ENCODE data around the gene TTC24. TPM values are rescaled to one million over a fixed set of nuclear protein-coding genes. Genes with fewer than 3 reads are reported as not detected.

The TTC24 gene
- total and polyA plus RNA-seq, 3 donors from 2014 or later: 0.38 TPM; not detected in 2

- TF ChIP-seq CTCF (IDR thresholded peaks at IDR 0.05) (no peak), POLR2A (IDR thresholded peaks at IDR 0.05) (no peak)
- H3K36me3 ChIP-seq (ENCODE audit: low read depth, missing control alignments): no peaks in the 10 kb centered on the region
- H3K9me3 ChIP-seq: no peaks in the 10 kb centered on the region
- no peak overlapping the region for H3K27ac ChIP-seq
- WGBS, 2 donors: 96% methylated on average over 2 of the region's 2 CpGs; no CpG with 5 or more reads in 1 of the 2 donors
- intact Hi-C loops (cut with DNase I; ENCODE audit: low total_unique reads): no loop called here
- no peaks in the 10 kb centered on the region for H3K27me3 ChIP-seq
- DNase-seq: no peak
- H3K4me3 ChIP-seq: no peak overlapping the region
- no peaks in the 10 kb centered on the region for H3K4me1 ChIP-seq
These were observed 38.6 kb upstream of the TTC24 start for GRCh38 chr1:156540955-156541354.

- Histone ChIP-seq H3K27me3 (no peaks in the 10 kb centered on the region), H3K36me3 (ENCODE audit: low read depth, missing control alignments) (no peaks in the 10 kb centered on the region), H3K9me3 (no peaks in the 10 kb centered on the region), H3K27ac (no peak overlapping the region), H3K4me1 (no peaks in the 10 kb centered on the region), H3K4me3 (no peak overlapping the region)
- DNase-seq: no peak
- intact Hi-C loops (cut with DNase I; ENCODE audit: low total_unique reads): no loop called here
- TF ChIP-seq POLR2A (IDR thresholded peaks at IDR 0.05) (no peak), CTCF (IDR thresholded peaks at IDR 0.05) (no peak)
- 84% methylated on average over 1 of the region's 1 CpG for WGBS, 2 donors
These were observed 36.5 kb upstream of the TTC24 start for GRCh38 chr1:156543066-156543465.

GRCh38 chr1:156544592-156545102 is 34.9 kb upstream of the TTC24 start:
- no peak for DNase-seq
- Histone ChIP-seq H3K27ac (no peak overlapping the region), H3K27me3 (no peaks in the 10 kb centered on the region), H3K36me3 (ENCODE audit: low read depth, missing control alignments) (no peaks in the 10 kb centered on the region), H3K4me1 (no peaks in the 10 kb centered on the region), H3K4me3 (no peak overlapping the region), H3K9me3 (no peaks in the 10 kb centered on the region)
- TF ChIP-seq POLR2A (IDR thresholded peaks at IDR 0.05): no peak
- no peak for TF ChIP-seq CTCF (IDR thresholded peaks at IDR 0.05)
- WGBS, 2 donors: 94 to 95% methylated on average over 3 of the region's 3 CpGs
- intact Hi-C loops (cut with DNase I; ENCODE audit: low total_unique reads): no loop called here

- TF ChIP-seq POLR2A (IDR thresholded peaks at IDR 0.05): no peak
- no peak for TF ChIP-seq CTCF (IDR thresholded peaks at IDR 0.05)
- no peaks in the 10 kb centered on the region for H3K27me3 ChIP-seq
- WGBS, 2 donors: 95 to 96% methylated on average over 3 of the region's 3 CpGs
- no peaks in the 10 kb centered on the region for H3K4me1 ChIP-seq
- DNase-seq: no peak
- no peak overlapping the region for H3K4me3 ChIP-seq
- no peak overlapping the region for H3K27ac ChIP-seq
- H3K9me3 ChIP-seq: no peaks in the 10 kb centered on the region
- intact Hi-C loops (cut with DNase I; ENCODE audit: low total_unique reads): no loop called here
- H3K36me3 ChIP-seq (ENCODE audit: low read depth, missing control alignments): no peaks in the 10 kb centered on the region
These were observed 33.3 kb upstream of the TTC24 start for GRCh38 chr1:156546267-156546666.

- WGBS, 2 donors: 96 to 97% methylated on average over 4 of the region's 4 CpGs
- intact Hi-C loops (cut with DNase I; ENCODE audit: low total_unique reads): no loop called here
- no peak for DNase-seq
- Histone ChIP-seq H3K9me3 (no peaks in the 10 kb centered on the region), H3K36me3 (ENCODE audit: low read depth, missing control alignments) (no peaks in the 10 kb centered on the region), H3K27ac (no peak overlapping the region), H3K27me3 (no peaks in the 10 kb centered on the region), H3K4me1 (no peaks in the 10 kb centered on the region), H3K4me3 (no peak overlapping the region)
- TF ChIP-seq CTCF (IDR thresholded peaks at IDR 0.05) (no peak), POLR2A (IDR thresholded peaks at IDR 0.05) (no peak)
These were observed 32.1 kb upstream of the TTC24 start for GRCh38 chr1:156547434-156547833.
